H1 (cell line): ENCODE results near the gene WAC. TPM values are rescaled to one million over a fixed set of nuclear protein-coding genes. Genes with fewer than 3 reads are reported as not detected.

Experiments used
- CTCF ChIA-PET: fragments of 300-600 bp; sonication (Branson Sonifier 250); formaldehyde crosslinking; loops from one replicate; lab custom pipeline; 2021; ENCODE audit not compliant: partially characterized antibody; lab: Charles Lee
- POLR2A ChIA-PET: fragments of 300-600 bp; sonication (Branson Sonifier 250); formaldehyde crosslinking; loops from one replicate; lab custom pipeline; 2021; ENCODE audit warnings: inconsistent platforms; ENCODE audit not compliant: partially characterized antibody; lab: Charles Lee
- DNase-seq, 2 experiments: peaks; one replicate each; pipeline versions ENCODE4 v3.0.0 to v3.0.0-alpha.2; 2010 to 2022; ENCODE audit warnings: low spot score in 2 of 2, low read depth in 1 of 2, mixed read lengths in 1 of 2
- FAIRE-seq: peaks from 2 replicates; lab custom pipeline; 2011; peaks lifted over from hg19 to GRCh38; lab: Jason Lieb, UNC
- H2AFZ ChIP-seq: 2 replicates; pipeline ENCODE4 v1.8.1; 2012; ENCODE audit warnings: low read length, inconsistent platforms
- H2AK5ac ChIP-seq: 2 replicates; pipeline ENCODE4 v1.6.1; 2013; ENCODE audit warnings: low read depth, low read length
- H2BK120ac ChIP-seq: replicated peaks from 2 replicates; pipeline ENCODE3; 2013; ENCODE audit warnings: low read depth, low read length, inconsistent platforms
- H2BK12ac ChIP-seq: 2 replicates; pipeline ENCODE4 v1.6.1; 2013; ENCODE audit warnings: low read depth, low read length
- H2BK15ac ChIP-seq: 2 replicates; pipeline ENCODE4 v1.6.1; 2013; ENCODE audit warnings: low read length
- H2BK20ac ChIP-seq: 2 replicates; pipeline ENCODE4 v1.6.1; 2013; ENCODE audit warnings: low read length
- H2BK5ac ChIP-seq: 2 replicates; pipeline ENCODE4 v1.6.1; 2013; ENCODE audit warnings: low read depth, low read length
- H3K14ac ChIP-seq: 2 replicates; pipeline ENCODE4 v1.6.1; 2013; ENCODE audit warnings: inconsistent platforms; ENCODE audit not compliant: insufficient read length
- H3K18ac ChIP-seq: 2 replicates; pipeline ENCODE4 v1.6.1; 2013; ENCODE audit warnings: low read length; ENCODE audit errors: extremely low read depth
- H3K23ac ChIP-seq: 2 replicates; pipeline ENCODE4 v1.6.1; 2013; ENCODE audit warnings: inconsistent platforms; ENCODE audit not compliant: insufficient read length
- H3K23me2 ChIP-seq: 2 replicates; pipeline ENCODE4 v1.6.1; 2013; ENCODE audit warnings: low read depth, low read length
- H3K27ac ChIP-seq: 2 replicates; pipeline ENCODE4 v1.6.1; 2011; ENCODE audit warnings: low read depth, low read length, inconsistent platforms
- H3K27me3 ChIP-seq, 4 experiments: replicated peaks in 1 of 4; 1 replicate in 1 of 4; 2 replicates in 3 of 4; pipeline versions ENCODE4 v1.6.1 to v1.8.1; 2011 to 2013; ENCODE audit warnings: low read length in 3 of 4, mild to moderate bottlenecking in 3 of 4, inconsistent platforms in 2 of 4, mixed read lengths in 2 of 4, moderate library complexity in 1 of 4; ENCODE audit not compliant: control insufficient read depth in 3 of 4, insufficient read depth in 3 of 4; ENCODE audit errors: extremely low read depth in 1 of 4
- H3K36me3 ChIP-seq, 4 experiments: 2 replicates each; pipeline versions ENCODE4 v1.6.1 to v1.8.1; 2011 to 2013; ENCODE audit warnings: mild to moderate bottlenecking in 4 of 4, low read length in 3 of 4, moderate library complexity in 2 of 4, control low read depth in 1 of 4, inconsistent platforms in 1 of 4; ENCODE audit not compliant: insufficient read depth in 4 of 4, control insufficient read depth in 2 of 4
- H3K4ac ChIP-seq: replicated peaks from 2 replicates; pipeline ENCODE3; 2013; ENCODE audit warnings: low read length, low read depth, mixed read lengths, inconsistent platforms; ENCODE audit not compliant: insufficient read length
- H3K4me1 ChIP-seq, 4 experiments: replicated peaks in 1 of 4; 1 replicate in 1 of 4; 2 replicates in 3 of 4; pipeline versions ENCODE4 v1.6.1 to v1.8.1; 2011 to 2013; ENCODE audit warnings: low read length in 3 of 4, inconsistent platforms in 2 of 4, mixed read lengths in 1 of 4; ENCODE audit not compliant: insufficient read depth in 4 of 4, control insufficient read depth in 3 of 4
- H3K4me2 ChIP-seq, 2 experiments: 2 replicates each; pipeline versions ENCODE4 v1.6.1 to v1.8.1; 2011 to 2013; ENCODE audit warnings: low read depth in 2 of 2, low read length in 2 of 2, control low read depth in 1 of 2, inconsistent platforms in 1 of 2, mild to moderate bottlenecking in 1 of 2; ENCODE audit not compliant: insufficient read depth in 1 of 2
- H3K4me3 ChIP-seq, 4 experiments: fragments of 200-600, 300-600 bp in 1 of 4; sonication (generic), shearing (Covaris generic), sonication (Bioruptor Twin) in 1 of 4; 2 replicates each; pipeline versions ENCODE4 v1.5.1 to v1.8.1; 2011 to 2016; ENCODE audit warnings: low read length in 4 of 4, low read depth in 3 of 4, control low read depth in 2 of 4, inconsistent platforms in 2 of 4, mild to moderate bottlenecking in 2 of 4, mixed read lengths in 1 of 4, moderate library complexity in 1 of 4; ENCODE audit not compliant: insufficient read depth in 2 of 4; ENCODE audit errors: extremely low read depth in 1 of 4
- H3K56ac ChIP-seq: replicated peaks from 2 replicates; pipeline ENCODE3; 2013; ENCODE audit warnings: low read depth, mild to moderate bottlenecking, mixed read lengths, low read length, inconsistent platforms; ENCODE audit not compliant: insufficient read length
- H3K79me1 ChIP-seq: 2 replicates; pipeline ENCODE4 v1.6.1; 2013; ENCODE audit warnings: low read depth, low read length, control low read depth
- H3K79me2 ChIP-seq, 2 experiments: 2 replicates each; pipeline versions ENCODE4 v1.6.1 to v1.8.1; 2012 to 2013; ENCODE audit warnings: low read length in 2 of 2, mild to moderate bottlenecking in 2 of 2, inconsistent platforms in 1 of 2; ENCODE audit not compliant: insufficient read depth in 2 of 2, control insufficient read depth in 1 of 2
- H3K9ac ChIP-seq, 4 experiments: replicated peaks in 1 of 4; 1 replicate in 1 of 4; 2 replicates in 3 of 4; pipeline versions ENCODE4 v1.6.1 to v1.8.1; 2011 to 2013; ENCODE audit warnings: low read depth in 3 of 4, low read length in 3 of 4, control low read depth in 2 of 4, mild to moderate bottlenecking in 2 of 4, moderate library complexity in 2 of 4, inconsistent platforms in 1 of 4; ENCODE audit errors: extremely low read depth in 1 of 4
- H3K9me3 ChIP-seq, 2 experiments: 2 replicates each; pipeline versions ENCODE4 v1.6.1 to v1.8.1; 2012 to 2013; ENCODE audit warnings: mild to moderate bottlenecking in 2 of 2, moderate library complexity in 2 of 2, control low read depth in 1 of 2, inconsistent platforms in 1 of 2, low read depth in 1 of 2, low read length in 1 of 2, mixed read lengths in 1 of 2; ENCODE audit not compliant: insufficient read depth in 2 of 2
- H4K20me1 ChIP-seq, 2 experiments: replicated peaks in 1 of 2; 2 replicates each; pipeline versions ENCODE3 to v1.8.1; 2011 to 2013; ENCODE audit warnings: inconsistent platforms in 2 of 2, low read length in 2 of 2, mild to moderate bottlenecking in 1 of 2; ENCODE audit not compliant: insufficient read depth in 2 of 2, control insufficient read depth in 1 of 2
- H4K5ac ChIP-seq: 2 replicates; pipeline ENCODE4 v1.6.1; 2013; ENCODE audit warnings: low read length, low read depth, mixed read lengths, inconsistent platforms; ENCODE audit not compliant: insufficient read length
- H4K8ac ChIP-seq: 2 replicates; pipeline ENCODE4 v1.8.0; 2013; ENCODE audit warnings: mild to moderate bottlenecking, moderate library complexity, low read length, inconsistent platforms; ENCODE audit not compliant: insufficient read depth; ENCODE audit errors: extremely low read depth
- H4K91ac ChIP-seq: replicated peaks from 2 replicates; pipeline ENCODE3; 2013; ENCODE audit warnings: low read length, mixed read lengths, inconsistent platforms; ENCODE audit not compliant: insufficient read length
- SIN3A ChIP-seq, 2 experiments: IDR thresholded peaks in 1 of 2; conservative IDR thresholded peaks in 1 of 2; 2 replicates each; pipeline ENCODE4 v1.6.1; 2011 to 2012; ENCODE audit warnings: low read length in 2 of 2, improper control_type of control experiment in 1 of 2, low read depth in 1 of 2, mild to moderate bottlenecking in 1 of 2
- SRF ChIP-seq: IDR thresholded peaks from 2 replicates; pipeline ENCODE4 v1.6.1; 2011; ENCODE audit warnings: mild to moderate bottlenecking, low read depth, low read length, moderate library complexity
- WGBS, 2 experiments: shearing (Covaris generic) in 1 of 2; methylation state at CpG; one replicate each; pipeline versions ENCODE4 v1.1.6 to v1.1.7; 2013 to 2015; ENCODE audit warnings: low lambda C conversion rate in 2 of 2, mixed read lengths in 2 of 2, inconsistent platforms in 1 of 2, low coverage in 1 of 2, missing lambda C conversion rate in 1 of 2; ENCODE audit not compliant: insufficient replicate concordance in 2 of 2, insufficient coverage in 1 of 2, insufficient read length in 1 of 2; ENCODE audit errors: extremely low coverage in 1 of 2, missing lambda C conversion rate in 1 of 2; 5-methylcytosine and 5-hydroxymethylcytosine counted together
- polyA plus RNA-seq, 7 experiments: library from polyadenylated mRNA; depleted of rRNA in 3 of 7; stranded (reverse) in 5 of 7; unstranded in 2 of 7; fragments of >200 nt in 5 of 7; fragments of 200-250 nt in 2 of 7; gene quantifications; 1 replicate in 5 of 7; 2 replicates in 1 of 7; 4 replicates in 1 of 7; pipeline versions ENCODE4 v1.2.1 to v1.2.3, GENCODE V29; 2011 to 2013; ENCODE audit warnings: missing spikeins in 2 of 7, mixed read lengths in 2 of 7
- total RNA-seq: library from RNA; stranded (reverse); fragmentation: NEBNext Ultra II Directional; extraction: Animal tissue kit (Norgen Biotek cat#: 25700); gene quantifications from 2 replicates; pipeline ENCODE4 v1.2.1, GENCODE V29; 2021

WAC gene
- total and polyA plus RNA-seq, 2 of the 8 experiments (the other 6 are each of a cell fraction or from before 2014, with no cell fraction given), result 72.9 to 128 TPM

- peaks cover 5% of the 10 kb centered on the region; the same call in 1 of the 2 replicates for H3K79me1 ChIP-seq
- no peak overlapping the region for H2BK12ac ChIP-seq
- POLR2A ChIA-PET, result interaction anchor here (0.6 to 7.2 kb wide), 11 partner anchors 12 to 649 kb away, joined by 3 to 87 read pairs (median 4); no protein-coding TSS in a partner anchor
- H2BK20ac ChIP-seq, result no peak overlapping the region
- H3K23ac ChIP-seq, result no peak overlapping the region
- H2BK5ac ChIP-seq, result peak overlapping the region; percentile 49
- no peaks in the 10 kb centered on the region for H3K27me3 ChIP-seq
- peak overlapping the region; percentile 37 to 93 (median 58) for H3K4me3 ChIP-seq
- H4K5ac ChIP-seq, result peak overlapping the region; percentile 86
- DNase-seq (no peak), FAIRE-seq (no peak)
- H3K9ac ChIP-seq, result peak overlapping the region; percentile 87 to 100 (median 98)
- H3K79me2 ChIP-seq, result peaks cover 10 to 57% of the 10 kb centered on the region in 2 experiments
- H2BK15ac ChIP-seq, result no peak overlapping the region
- CTCF ChIA-PET, result no interaction called here
- no peaks in the 10 kb centered on the region for H3K9me3 ChIP-seq
- H2AFZ ChIP-seq, result no peak overlapping the region
- H3K4me2 ChIP-seq, result peak overlapping the region in 1 of 2 experiments; percentile 82; a peak in 2 of 4 replicates
- H3K14ac ChIP-seq, result no peak overlapping the region
- H3K36me3 ChIP-seq, result peaks cover 12 to 41% (median 29%) of the 10 kb centered on the region in 4 experiments
- peak overlapping the region; percentile 47 for H4K91ac ChIP-seq
- peak overlapping the region; percentile 78 for H3K56ac ChIP-seq
- H3K18ac ChIP-seq, result peak overlapping the region; percentile 56
- peak overlapping the region; percentile 99 for H3K27ac ChIP-seq
- H3K4me1 ChIP-seq, result no peaks in the 10 kb centered on the region; a peak in 1 of 7 replicates
- H3K4ac ChIP-seq, result no peak overlapping the region
- WGBS, 2 experiments, result 5% methylated on average over 8 of the region's 52 CpGs; no CpG with 5 or more reads in 1 of the 2 experiments
- H3K23me2 ChIP-seq, result peaks cover 5% of the 10 kb centered on the region; the same call in 1 of the 2 replicates
- peaks cover 4 to 10% of the 10 kb centered on the region in 2 experiments for H4K20me1 ChIP-seq
- no peak overlapping the region for H2BK120ac ChIP-seq
- H4K8ac ChIP-seq, result peak overlapping the region; percentile 95; the same call in 1 of the 2 replicates
- no peak overlapping the region for H2AK5ac ChIP-seq
- TF ChIP-seq SRF (no peak), SIN3A (conservative IDR thresholded peaks at IDR 0.05 in 1 of 2, IDR thresholded peaks at IDR 0.05 in 1 of 2; ENCODE audit: low read depth in 1 of 2, low read length in 2 of 2) (no peak)
Observed at GRCh38 chr10:28533186-28533564, 257 bp downstream of the WAC start.
